DMS153 treated with DMSO at 0.1 percent for 48 hours (cell line): ENCODE data around the gene ATP2B1.

ENCODE experiments used
- DNase-seq: peaks from one replicate; lab custom pipeline; 2025; ENCODE audit not compliant: unreplicated experiment; lab: John Stamatoyannopoulos, UW

ATP2B1 gene

DNA sequence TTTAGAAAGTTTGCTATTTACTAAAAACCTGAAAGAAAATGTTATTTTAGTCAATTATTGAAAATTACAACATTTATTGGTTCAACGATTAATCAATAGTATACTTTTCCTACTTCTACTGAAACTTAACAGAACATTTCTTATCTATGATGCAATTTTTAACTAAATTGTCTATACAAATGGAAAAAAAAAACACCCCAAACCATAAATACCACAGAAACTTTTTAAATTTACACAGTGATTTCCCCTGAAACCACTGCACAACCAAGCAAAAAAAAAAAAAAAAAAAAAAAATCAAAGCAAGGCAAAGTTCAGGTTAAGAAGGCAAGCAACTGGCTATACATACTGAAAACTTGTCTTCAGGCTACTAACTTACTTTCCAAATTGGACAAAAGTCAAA lies 110.9 kb downstream of the ATP2B1 start:
- DNase-seq = no peak

DNA sequence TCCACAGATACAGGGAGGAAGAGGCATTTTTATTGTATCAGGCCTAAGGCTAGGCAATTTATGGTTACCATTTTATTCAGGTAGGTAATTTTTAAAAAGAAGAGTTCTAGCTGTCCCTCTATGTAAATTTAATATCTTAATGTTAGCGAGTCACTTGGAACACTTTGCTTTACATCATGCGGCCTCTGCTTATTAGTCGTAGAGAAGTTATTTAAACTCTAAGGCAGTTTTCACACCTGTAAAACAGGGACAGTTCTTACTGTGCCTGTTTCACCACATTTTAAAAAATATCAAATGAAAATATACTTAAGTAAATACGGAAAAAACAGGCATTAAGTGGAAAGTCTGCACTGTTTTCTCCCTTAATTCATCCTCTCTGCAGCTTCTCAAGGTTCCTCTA lies 111.4 kb downstream of the ATP2B1 start:
- DNase-seq = no peak

DNA sequence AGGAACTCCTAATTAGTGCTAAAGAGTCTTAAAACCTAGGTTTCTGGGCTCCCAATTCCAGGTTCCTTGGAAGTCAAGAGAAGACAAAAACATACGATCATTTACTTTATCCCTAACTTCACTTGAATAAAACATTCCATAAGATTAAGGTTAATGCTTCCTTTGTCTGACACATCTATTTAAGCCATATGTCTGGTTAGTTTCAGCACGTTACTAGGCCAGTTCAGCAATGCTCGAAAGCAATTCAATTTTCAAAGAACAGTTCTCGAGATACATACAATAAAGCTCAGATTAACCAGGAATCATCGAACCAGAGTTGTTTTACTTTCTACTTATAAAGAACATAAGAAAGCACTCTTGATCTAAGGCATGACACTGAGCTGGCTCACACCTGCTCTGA lies 114.8 kb downstream of the ATP2B1 start:
- no peak for DNase-seq

DNA sequence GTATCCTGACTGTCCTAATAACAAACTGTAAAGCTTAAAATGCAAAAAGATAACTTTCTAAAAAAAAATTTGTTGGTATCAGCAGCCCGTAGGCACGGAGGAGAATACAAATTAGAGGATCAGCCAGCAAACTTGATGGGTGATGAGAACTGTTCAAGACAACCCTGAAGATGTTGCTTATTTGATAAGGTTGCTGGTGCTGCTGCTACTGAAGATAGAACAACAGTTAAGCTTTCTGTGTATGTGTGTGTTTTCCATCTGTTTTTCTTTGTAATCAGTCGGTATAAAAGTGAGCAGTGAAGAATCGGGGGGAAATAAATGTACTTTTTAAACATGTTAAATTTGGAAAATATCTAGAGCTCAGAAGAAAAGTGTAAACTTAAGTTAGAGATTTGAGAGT lies 115.4 kb downstream of the ATP2B1 start:
- DNase-seq = no peak

DNA sequence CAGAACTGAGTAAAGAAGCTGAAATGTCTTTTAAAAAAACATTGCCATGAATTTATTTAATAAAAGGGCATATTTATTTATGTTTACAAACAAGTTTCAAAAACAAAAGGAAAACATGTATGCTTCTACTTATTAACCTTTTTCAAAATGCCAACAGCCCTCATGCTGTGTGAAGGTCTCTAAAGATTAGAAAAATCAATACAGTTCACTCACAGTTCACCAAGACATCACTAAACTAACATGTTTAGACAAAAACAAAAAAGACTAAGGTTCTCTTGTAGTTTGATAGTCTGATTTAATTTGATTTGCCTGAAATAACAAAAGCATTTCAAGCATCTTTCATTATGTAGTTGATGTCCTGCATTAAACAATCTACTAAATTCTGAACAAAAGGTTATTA lies 118.9 kb downstream of the ATP2B1 start:
- DNase-seq = no peak

DNA sequence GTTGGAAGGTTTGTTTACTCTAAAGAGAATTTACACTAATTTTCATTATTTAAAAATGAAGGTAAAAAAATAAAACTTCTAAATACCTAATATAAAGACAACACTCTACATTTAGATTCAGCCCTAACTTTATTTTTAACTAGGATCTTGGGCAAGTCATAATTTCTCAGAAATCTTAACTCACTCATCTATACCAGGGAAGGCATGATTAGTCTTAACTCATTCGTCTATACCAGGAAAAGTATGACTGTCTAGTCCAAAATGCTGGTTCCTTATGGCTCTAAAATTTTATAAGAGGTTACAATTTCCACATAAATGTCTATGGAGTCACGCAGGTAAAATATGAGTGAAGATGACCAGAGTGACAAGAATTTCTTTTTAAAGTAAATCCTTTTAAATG lies 130.1 kb downstream of the ATP2B1 start:
- no peak for DNase-seq

DNA sequence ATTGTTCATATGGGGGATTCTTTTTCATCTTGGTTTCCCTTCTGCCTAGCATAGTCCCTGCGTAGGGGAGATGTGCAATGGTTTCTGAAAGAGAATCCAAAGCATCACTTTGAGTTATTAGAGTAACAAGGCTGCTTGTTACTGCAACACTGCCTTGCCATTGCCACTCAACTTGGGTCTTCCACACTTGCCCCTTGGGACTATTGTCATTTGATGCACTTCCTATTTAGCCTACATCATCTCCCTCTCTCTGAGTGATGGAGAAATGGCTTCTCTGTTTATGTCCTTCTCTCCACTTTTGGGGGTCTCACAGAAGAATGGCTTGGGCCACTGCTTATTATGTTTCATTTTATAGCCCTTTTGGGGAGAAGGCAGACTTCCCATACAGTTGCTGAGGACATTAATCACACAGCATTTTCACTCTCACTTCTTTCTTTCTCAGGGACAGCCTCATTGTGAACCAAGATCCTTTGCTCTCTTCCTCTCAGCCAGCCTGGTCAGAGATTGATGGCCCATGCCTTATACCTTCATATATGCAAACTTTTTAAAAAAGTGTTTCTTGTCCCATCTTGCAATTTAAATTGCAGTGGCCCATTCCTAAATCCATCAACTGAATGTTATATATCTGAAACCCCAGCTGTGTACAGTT lies 131.9 kb downstream of the ATP2B1 start:
- DNase-seq = no peak

DNA sequence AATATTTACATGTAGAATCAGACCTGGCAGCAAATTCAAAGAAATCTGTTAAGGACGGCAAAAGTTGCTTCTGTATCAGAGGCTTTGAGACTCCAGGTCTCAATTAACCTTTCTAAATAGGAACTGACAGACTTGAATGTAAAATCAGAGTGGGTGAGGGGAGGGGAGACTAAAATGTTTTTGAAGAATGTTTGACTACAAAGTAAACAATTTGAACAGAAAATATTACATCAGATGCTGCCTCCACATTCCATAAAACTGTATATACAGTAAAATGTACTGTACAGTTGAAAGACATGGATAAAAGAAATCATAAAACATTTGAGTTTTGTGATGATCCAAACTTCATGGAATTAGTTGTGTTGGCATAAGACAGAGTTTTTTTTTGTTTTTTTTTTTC lies 133.3 kb downstream of the ATP2B1 start:
- no peak for DNase-seq

DNA sequence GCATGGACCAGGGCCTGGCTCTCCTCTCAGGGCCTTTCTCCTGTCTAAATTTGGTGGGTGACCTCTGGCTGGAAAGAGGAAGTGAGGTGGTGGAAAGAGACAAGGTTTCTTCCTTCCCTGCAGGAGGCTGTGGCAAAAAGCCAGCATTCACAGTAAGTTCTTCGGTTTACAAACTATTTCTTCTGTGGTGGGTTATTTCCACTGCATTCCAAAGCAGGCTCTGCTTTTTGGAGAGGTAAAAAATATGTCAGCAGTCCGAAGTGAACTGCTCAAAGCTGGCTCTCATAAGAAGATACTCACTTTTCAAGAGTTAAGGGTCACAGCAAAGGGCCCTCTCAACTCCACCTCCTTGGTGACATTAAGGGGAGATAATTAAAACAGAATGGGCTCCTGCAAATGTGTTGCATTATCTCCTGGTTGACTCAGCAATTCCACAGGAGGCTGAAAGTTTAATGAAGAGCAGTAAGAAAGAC lies 133.9 kb downstream of the ATP2B1 start:
- no peak for DNase-seq

DNA sequence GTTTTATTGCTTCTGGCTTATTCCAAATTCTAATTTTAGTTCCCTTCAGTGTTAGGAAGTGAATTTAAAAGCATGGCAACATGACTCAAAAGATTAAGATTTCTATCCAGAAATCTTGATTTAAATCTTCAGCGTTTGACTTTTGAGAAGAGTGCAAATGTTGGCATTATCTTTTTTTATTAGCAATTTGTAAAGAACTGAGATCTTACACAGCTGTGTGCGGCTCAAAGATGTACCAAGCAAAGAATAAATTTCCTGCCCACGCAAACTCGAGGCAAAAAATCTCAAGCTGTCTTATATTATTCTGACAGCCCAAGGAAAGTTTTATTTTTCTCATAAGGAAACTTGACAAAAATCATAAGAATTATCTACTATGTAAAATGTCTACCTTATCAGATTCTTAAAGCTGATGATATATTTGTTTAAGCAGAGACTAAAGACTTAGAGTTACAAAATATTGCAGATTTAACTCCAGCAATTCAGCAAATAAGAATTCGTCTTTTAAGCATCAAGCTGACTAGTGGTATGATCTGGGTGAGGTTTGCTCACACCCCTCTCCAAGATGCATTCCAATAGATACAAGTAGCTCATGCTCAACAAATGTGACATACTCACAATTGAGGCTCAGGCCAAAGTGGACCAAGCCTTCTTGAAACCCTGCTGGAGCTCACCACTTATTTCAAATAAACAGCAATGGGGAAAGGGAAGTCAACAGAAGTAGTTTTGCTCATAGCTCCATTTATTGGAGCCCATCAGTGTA lies 135.4 kb downstream of the ATP2B1 start:
- DNase-seq = no peak

DNA sequence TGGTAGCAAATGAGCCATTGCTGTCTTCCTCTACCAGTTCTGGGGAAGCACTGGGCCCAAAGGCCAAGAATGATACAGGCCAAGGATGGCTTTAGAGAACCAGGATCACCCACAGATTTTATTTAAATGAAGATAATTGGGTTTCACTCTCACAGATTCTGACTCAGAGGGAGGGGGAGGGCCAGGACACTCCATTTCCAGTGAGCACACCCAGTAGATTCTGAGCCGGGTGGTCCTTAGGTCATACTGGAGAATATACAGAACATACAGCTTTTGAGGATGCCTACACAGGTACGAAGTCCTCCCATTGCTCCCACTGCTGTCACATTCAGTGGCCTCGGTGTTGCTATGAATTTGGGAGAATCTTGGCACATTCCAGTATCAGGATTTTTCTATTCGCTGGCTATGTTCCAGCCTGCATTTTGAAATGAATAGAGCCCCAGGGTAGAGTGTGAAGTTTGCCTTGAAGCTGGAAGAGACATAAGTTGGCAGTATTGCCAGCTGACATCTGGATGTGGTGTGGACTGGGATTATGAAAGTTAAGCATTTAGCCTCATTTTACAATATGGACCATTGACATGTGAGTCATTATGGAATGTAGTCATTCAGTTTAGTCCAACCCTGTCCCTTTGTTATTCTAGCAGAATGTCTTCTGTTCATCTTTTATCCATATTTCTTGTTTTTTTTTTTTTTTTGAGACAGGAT lies 137.0 kb downstream of the ATP2B1 start:
- DNase-seq = no peak

DNA sequence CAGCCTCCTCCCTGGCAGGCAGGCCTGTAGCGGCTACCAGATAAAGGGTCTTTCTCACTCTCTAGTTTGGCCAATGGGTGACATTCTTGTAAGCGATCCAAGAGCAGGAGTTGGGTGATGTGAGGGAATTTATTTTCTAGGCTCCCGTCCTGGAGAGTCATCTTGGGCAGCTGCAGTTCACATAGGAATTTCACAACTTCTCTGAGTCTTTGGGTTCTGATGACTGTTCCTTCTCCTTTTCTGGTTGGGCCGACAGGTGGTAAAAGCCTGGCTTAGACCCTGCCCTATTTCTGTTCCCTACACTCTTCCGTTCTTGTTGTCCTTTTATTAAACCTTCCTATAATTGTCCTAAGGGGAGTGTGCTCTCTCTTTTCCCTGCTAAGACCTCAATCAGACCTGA lies 140.2 kb downstream of the ATP2B1 start:
- no peak for DNase-seq

DNA sequence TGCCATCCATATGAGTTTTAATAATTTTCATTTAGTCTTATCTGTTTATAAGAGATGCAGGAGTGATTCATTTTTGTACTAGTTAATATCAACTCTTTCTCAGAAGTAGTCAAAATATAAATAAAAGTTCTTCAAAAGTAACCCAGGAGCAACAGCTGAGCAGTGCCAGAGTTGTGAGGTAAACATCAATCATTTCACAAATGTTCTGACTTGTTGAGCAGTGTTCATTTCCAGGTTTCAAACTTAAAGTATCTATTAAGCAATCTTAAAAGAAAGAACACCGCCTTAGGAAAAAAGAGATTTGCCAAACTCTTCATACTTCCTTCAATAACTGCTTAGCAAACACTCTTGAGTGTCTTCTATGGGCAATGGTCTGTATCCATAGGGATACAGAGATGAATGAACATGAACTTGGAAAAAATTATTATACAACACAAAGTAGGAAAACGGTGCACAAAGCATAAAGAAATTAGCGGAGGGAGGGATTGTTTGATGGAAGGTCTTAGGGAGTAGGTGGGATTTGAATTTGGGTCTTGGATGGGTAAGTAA lies 140.9 kb downstream of the ATP2B1 start:
- DNase-seq = no peak

DNA sequence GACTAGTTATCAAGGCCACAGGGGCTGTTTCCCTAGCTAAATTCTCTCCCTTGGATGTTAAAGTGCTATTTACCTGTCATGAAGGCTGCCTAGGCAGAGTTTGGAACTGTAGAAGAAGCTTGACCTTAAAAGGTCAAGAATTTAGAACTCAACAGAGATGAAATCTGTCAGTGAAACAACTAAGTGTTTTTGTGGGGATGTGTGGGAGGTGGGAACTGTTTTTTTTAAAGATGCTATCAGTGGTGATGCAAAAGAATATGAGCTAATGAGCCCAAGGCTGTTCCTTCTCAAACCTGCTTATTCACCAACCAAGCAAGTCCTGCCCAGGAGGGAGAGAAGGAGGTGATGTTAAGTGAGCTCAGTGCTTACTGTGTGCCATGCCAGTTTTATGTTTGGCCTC lies 142.0 kb downstream of the ATP2B1 start:
- no peak for DNase-seq

DNA sequence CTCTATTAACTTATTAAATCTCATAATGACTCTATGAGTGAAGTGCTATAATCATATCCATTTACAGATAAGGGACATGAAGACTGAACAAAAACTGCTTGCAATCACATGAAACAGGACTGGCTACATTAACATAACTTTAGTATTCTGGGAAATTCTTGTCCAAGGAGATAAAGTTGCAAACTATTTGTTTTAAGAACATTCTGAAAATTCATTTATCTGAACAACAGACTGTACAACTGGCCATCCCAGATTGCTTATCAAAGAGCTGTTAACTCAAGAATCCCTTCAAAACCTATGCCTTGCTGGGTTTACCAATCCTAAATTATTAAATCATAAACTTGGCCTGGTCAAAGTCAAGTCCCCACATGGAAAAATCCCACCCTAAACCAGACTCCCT lies 143.6 kb downstream of the ATP2B1 start:
- DNase-seq = no peak

DNA sequence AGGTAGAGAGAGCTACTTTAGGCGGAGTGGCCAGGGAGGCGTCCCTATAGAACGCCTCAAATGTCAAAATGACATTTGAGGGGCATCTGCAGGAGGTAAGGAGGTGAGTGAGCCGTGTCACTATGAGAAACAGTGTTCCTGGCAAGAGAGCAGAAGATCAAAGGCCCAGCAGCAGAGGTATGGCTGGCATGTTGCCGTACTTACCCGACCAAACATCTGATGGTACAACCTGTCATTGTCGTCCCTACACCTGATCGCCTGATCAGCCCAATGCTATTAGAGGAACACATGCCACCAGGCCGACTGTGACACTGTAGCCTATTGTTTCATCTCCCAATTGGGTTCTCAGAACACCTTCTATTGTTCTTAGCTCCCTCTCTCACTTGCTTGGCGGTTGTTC lies 148.9 kb downstream of the ATP2B1 start:
- no peak for DNase-seq

DNA sequence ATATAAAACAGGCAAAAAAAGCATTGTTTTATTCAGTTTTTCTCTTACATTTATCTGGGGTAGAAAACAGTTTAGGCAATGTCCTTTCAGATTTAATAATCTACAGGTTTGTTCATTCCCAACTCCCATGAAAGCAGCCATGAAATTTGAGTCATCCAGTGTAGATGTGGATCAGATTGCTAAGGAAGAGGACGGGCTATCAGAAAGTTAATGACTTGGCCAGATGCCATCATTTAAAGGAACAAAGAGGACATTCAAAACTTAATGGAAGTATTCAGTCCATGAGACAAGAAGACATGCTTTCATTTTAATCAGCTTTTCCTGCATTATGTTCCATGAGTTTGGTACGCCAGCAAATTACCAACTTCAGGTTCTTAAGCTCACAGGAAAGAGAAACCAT lies 151.7 kb downstream of the ATP2B1 start:
- DNase-seq = no peak

DNA sequence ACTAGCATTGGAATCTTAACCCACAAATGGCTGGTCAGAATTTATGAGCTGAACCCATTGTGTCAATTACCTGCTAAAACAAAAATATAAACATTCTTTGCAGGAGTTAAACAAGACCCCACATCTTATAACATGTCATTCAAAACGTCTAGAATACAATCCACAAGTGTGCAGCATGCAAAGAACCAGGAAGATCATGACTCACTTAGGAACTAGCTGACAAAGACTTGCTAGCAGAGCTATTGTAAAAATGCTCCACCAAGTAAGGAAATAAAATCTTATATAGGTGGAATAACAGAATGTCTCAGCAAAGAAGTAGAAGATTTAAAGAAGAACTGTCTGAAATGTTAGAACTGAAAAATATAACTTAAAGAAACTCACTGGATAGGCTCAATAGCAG lies 156.3 kb downstream of the ATP2B1 start:
- no peak for DNase-seq

DNA sequence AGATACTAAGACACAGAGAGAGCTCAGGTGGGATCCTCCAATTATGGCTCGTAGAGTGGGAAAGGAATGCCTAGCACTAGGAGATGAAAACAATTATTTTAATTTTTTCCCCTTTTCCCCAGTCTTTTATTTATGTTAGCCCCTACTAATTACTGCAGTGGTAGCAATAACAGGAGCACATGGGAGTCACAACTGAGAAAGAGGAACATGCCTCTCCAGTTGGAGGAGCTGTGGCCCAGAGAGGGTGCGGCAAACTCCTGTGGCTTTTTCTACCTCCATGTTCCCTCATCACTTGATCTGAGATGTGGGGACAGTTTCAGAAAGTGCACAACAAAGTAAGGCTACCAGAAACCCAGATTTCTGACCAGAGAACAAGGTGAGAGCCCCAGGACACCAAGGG lies 156.9 kb downstream of the ATP2B1 start:
- no peak for DNase-seq

DNA sequence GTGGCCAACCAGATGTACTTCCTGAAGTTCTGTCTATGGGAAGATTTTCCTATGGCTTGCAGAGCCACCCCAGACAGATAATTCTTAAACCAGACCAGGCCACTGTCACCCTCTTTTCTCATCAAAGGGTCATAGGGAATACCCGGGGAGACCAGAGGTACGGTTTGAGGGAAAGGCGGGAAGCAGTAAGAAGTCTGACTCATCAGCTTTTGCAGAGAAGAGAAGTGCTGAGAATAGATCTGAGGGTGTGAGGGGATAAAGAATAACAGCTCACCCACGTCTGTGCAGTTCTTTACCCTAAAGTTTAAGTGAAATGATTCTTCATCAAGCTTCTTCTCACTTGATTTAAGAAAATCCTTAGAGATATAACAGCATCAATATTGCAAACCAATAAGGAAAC lies 161.5 kb downstream of the ATP2B1 start:
- no peak for DNase-seq

DNA sequence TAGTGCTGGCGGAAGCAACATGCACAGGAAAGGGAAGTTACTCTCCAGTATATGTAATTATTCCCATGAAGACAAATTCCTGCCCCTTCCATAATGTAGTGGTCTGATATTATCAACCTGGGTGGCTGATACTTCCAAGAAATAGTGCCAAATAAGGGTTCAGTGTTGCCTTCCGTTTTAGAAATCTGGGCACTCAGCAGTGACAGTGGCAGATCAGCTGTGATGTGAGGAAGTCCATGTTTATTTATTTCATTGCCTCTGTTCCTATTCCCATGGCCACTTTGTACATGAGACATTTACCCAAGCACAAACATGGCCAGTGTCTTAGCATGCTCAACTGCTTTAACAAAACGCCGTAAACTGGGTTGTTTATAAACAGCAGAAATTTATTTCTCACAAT lies 162.5 kb downstream of the ATP2B1 start:
- DNase-seq = no peak

DNA sequence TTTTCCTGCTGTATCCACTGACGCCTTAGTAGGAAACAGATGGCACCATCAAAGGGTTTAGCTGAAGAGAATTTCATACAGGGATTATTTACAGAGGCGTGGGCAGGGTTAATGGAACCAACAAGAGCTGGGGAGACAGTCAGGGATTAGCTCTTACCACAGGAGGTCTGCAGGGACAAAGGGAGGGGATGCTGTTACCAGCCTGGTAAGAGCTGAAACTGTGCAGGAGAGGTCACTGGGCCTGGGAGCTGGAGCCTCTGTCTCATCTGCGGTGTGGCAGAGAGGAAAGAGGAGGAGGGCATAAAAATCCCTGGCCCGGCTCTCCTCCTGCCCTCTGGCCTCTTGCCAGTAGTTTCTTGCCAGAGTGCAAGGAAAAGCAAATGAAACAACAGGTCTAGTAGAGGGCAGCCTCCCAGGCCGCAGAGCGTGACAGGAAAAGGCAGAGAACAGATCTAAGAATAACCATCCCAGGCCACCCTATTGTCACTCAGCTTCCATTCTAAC lies 163.9 kb downstream of the ATP2B1 start:
- DNase-seq = peak; percentile 80
